ENCODE data around the gene REEP3. TPM values are rescaled to one million over a fixed set of nuclear protein-coding genes. Genes with fewer than 3 reads are reported as not detected.

REEP3 gene
- total and polyA plus RNA-seq, 2 of the 8 experiments (the other 6 are each of a cell fraction or from before 2014, with no cell fraction given) = 5.8 to 31.5 TPM

DNA sequence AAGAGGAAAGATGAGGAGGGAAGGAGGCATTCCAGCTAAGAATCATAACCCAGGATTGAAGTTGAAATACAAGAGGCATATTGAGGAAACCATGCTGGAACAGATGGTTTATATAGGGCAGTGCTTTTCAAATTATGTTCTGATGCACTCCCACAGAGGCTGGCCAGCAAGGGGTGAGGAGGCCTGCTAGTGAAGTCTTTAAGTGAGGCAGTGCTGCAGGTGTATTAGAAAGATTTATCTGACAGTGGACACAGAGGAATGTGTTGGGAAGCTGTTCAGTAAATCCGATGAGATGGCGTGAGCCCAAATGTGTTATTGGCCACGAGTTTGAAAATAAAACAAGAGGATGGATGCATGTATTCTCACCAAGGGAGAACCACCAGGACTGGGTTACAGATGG lies 28.6 kb downstream of the REEP3 start:
- H3K9ac ChIP-seq (replicated peaks in 1 of 4; ENCODE audit: extremely low read depth in 1 of 4, low read depth in 3 of 4, low read length in 3 of 4) = no peak overlapping the region
- H2BK120ac ChIP-seq (replicated peaks; ENCODE audit: low read depth, low read length) = no peak overlapping the region
- H2BK5ac ChIP-seq (ENCODE audit: low read depth, low read length) = no peak overlapping the region
- CTCF ChIA-PET (ENCODE audit: partially characterized antibody) = interaction anchor here (1.0 to 2.7 kb wide), 5 partner anchors 8 to 171 kb away, joined by 3 to 9 read pairs (median 3); no protein-coding TSS in a partner anchor
- no peaks in the 10 kb centered on the region for H3K9me3 ChIP-seq (ENCODE audit: insufficient read depth in 2 of 2, low read depth in 1 of 2, low read length in 1 of 2)
- H2BK15ac ChIP-seq (ENCODE audit: low read length) = no peak overlapping the region
- H3K18ac ChIP-seq (ENCODE audit: extremely low read depth, low read length) = no peak overlapping the region
- no peak overlapping the region for H3K4me3 ChIP-seq (ENCODE audit: extremely low read depth in 1 of 4, insufficient read depth in 2 of 4, low read depth in 3 of 4, low read length in 4 of 4)
- no peaks in the 10 kb centered on the region for H3K23me2 ChIP-seq (ENCODE audit: low read depth, low read length)
- no peak overlapping the region for H3K4ac ChIP-seq (replicated peaks; ENCODE audit: insufficient read length, low read depth, low read length)
- no peak overlapping the region for H2AFZ ChIP-seq (ENCODE audit: low read length)
- H3K79me1 ChIP-seq (ENCODE audit: low read depth, low read length) = 0 out of 2 replicates have a peak, but pooled peaks cover 5% of the 10 kb centered on the region
- no peak overlapping the region for H2BK20ac ChIP-seq (ENCODE audit: low read length)
- H2BK12ac ChIP-seq (ENCODE audit: low read depth, low read length) = no peak overlapping the region
- no peaks in the 10 kb centered on the region; a peak in 2 of 8 replicates for H3K36me3 ChIP-seq (ENCODE audit: control insufficient read depth in 2 of 4, insufficient read depth in 4 of 4, low read length in 3 of 4)
- TF ChIP-seq TAF1 (IDR thresholded peaks at IDR 0.05; ENCODE audit: low read depth, low read length) = no peak
- no peak for TF ChIP-seq RBBP5 (IDR thresholded peaks at IDR 0.05; ENCODE audit: borderline replicate concordance, low read depth, low read length)
- no peak for TF ChIP-seq MAFK (IDR thresholded peaks at IDR 0.05; ENCODE audit: low read depth, low read length)
- no peak for TF ChIP-seq BRCA1 (IDR thresholded peaks at IDR 0.05; ENCODE audit: low read depth, low read length)
- TF ChIP-seq EGR1 (IDR thresholded peaks at IDR 0.05; ENCODE audit: borderline replicate concordance, low read depth, low read length) = no peak
- TF ChIP-seq, protein P1, sequence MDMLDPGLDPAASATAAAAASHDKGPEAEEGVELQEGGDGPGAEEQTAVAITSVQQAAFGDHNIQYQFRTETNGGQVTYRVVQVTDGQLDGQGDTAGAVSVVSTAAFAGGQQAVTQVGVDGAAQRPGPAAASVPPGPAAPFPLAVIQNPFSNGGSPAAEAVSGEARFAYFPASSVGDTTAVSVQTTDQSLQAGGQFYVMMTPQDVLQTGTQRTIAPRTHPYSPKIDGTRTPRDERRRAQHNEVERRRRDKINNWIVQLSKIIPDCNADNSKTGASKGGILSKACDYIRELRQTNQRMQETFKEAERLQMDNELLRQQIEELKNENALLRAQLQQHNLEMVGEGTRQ (IDR thresholded peaks at IDR 0.05; ENCODE audit: low read length) = no peak
- FAIRE-seq (no peak), DNase-seq (ENCODE audit: low read depth in 1 of 2, low spot score in 2 of 2) (no peak)
- no peak overlapping the region for H3K4me2 ChIP-seq (ENCODE audit: insufficient read depth in 1 of 2, low read depth in 2 of 2, low read length in 2 of 2)
- no peak overlapping the region for H4K5ac ChIP-seq (ENCODE audit: insufficient read length, low read depth, low read length)
- POLR2A ChIA-PET (ENCODE audit: partially characterized antibody) = interaction anchor here (1.8 kb wide), 1 partner anchor 79 kb away, joined by 5 read pairs; no protein-coding TSS in a partner anchor
- no peak overlapping the region for H2AK5ac ChIP-seq (ENCODE audit: low read depth, low read length)
- no peaks in the 10 kb centered on the region for H3K4me1 ChIP-seq (replicated peaks in 1 of 4; ENCODE audit: control insufficient read depth in 3 of 4, insufficient read depth in 4 of 4, low read length in 3 of 4)
- no peak overlapping the region for H3K27ac ChIP-seq (ENCODE audit: low read depth, low read length)
- H3K27me3 ChIP-seq (replicated peaks in 1 of 4; ENCODE audit: control insufficient read depth in 3 of 4, extremely low read depth in 1 of 4, insufficient read depth in 3 of 4, low read length in 3 of 4) = no peaks in the 10 kb centered on the region
- no peak overlapping the region for H4K91ac ChIP-seq (replicated peaks; ENCODE audit: insufficient read length, low read length)
- H3K79me2 ChIP-seq (ENCODE audit: control insufficient read depth in 1 of 2, insufficient read depth in 2 of 2, low read length in 2 of 2) = peaks cover 0 to 46% of the 10 kb centered on the region in 2 experiments; a peak in 2 of 4 replicates
- peaks cover 0 to 4% of the 10 kb centered on the region in 2 experiments for H4K20me1 ChIP-seq (replicated peaks in 1 of 2; ENCODE audit: control insufficient read depth in 1 of 2, insufficient read depth in 2 of 2, low read length in 2 of 2)
- no peak overlapping the region for H3K14ac ChIP-seq (ENCODE audit: insufficient read length)
- H3K23ac ChIP-seq (ENCODE audit: insufficient read length) = no peak overlapping the region
- H3K56ac ChIP-seq (replicated peaks; ENCODE audit: insufficient read length, low read depth, low read length) = no peak overlapping the region
- H4K8ac ChIP-seq (ENCODE audit: extremely low read depth, insufficient read depth, low read length) = no peak overlapping the region
- WGBS, 2 experiments (ENCODE audit: extremely low coverage in 1 of 2, insufficient coverage in 1 of 2, insufficient read length in 1 of 2, insufficient replicate concordance in 2 of 2, low coverage in 1 of 2, low lambda C conversion rate in 2 of 2, missing lambda C conversion rate in 1 of 2) = 89% methylated on average over 3 of the region's 3 CpGs; no CpG with 5 or more reads in 1 of the 2 experiments

Measured in H1 (cell line).